HG03442 (cell line): Measurements from ENCODE around the gene BLACAT1.
"Not testable (repeated sequence)": the region's sequence is repeated elsewhere in the genome, so short reads cannot be mapped to it uniquely, and the experiment has no call there.

Source experiments
- ATAC-seq: cut with Tn5 transposase; IDR thresholded peaks from one replicate; pipeline ENCODE4 v1.9.1; 2021; ENCODE audit warnings: mild to moderate bottlenecking, moderate library complexity; ENCODE audit not compliant: unreplicated experiment

BLACAT1 gene

GRCh38 chr1:205421798-205422197 is 34.0 kb downstream of the BLACAT1 start, which contains the start of gene LEMD1:
TSS of gene LEMD1 (minus strand) at chr1:205422056. CDS start at chr1:205420536, 1,520 bp downstream.
- ATAC-seq = no peak

GRCh38 chr1:205420938-205421337 is 34.9 kb downstream of the BLACAT1 start:
- no peak for ATAC-seq

GRCh38 chr1:205417870-205418635 is 37.8 kb downstream of the BLACAT1 start:
- no peak for ATAC-seq

- no peak for ATAC-seq
Observed at GRCh38 chr1:205416322-205416721, 39.5 kb downstream of the BLACAT1 start.

- ATAC-seq = no peak
Observed at GRCh38 chr1:205410581-205411298, 45.1 kb downstream of the BLACAT1 start.

- ATAC-seq = no peak
Observed at GRCh38 chr1:205407970-205408369, 47.9 kb downstream of the BLACAT1 start.

- not testable (repeated sequence) for ATAC-seq
Observed at GRCh38 chr1:205406252-205406651, 49.6 kb downstream of the BLACAT1 start.
